HG02678 (cell line): ENCODE measurements around the gene GRIK2.
"Not testable (repeated sequence)": the region's sequence is repeated elsewhere in the genome, so short reads cannot be mapped to it uniquely, and the experiment has no call there.

Experiments
- ATAC-seq: cut with Tn5 transposase; IDR thresholded peaks from one replicate; pipeline ENCODE4 v1.9.1; 2021; ENCODE audit warnings: mild to moderate bottlenecking, moderate library complexity; ENCODE audit not compliant: unreplicated experiment

The GRIK2 gene

GRCh38 chr6:101393251-101393828 is at the start of gene GRIK2:
Gene GRIK2 (plus strand): TSS chr6:101393708.
- ATAC-seq: peak; percentile 63

DNA sequence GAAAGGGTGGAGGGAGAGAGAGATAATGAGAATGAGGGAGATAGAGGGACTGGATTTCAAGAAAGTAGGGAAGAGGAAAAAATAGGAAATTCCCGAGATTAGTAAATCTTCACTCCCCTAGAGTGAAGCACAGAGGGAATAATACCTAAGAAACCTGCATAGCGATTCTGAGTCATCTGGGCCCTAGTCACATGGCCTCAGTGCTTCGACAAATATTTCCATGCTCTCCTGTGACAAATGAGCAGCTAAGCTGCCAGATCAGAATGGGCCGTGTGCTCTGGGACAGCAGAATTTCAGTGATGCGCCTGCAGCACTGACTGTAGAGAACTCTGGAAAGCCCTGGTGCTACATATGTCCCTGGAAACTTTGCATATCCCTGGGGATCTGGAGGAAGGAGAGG is 48.6 kb upstream of the GRIK2 start:
- no peak for ATAC-seq

DNA sequence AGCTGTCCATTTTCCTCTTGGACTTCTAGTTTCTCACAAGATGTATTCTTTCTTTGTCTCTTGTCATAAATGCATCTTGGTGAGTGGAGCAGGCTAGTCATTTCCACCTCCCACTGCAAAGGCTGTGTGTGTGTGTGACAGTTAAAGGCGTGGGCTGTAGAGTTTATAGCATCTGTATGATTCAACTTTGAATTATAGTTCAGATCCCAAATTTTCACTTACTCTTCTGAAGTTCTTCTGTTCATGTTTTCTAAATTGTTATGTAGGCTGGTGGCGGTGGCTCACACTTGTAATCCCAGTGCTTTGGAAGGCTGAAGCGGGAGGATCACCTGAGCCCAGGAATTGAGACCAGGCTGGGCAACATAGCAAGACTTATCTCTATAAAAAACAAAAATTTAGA is 44.7 kb upstream of the GRIK2 start:
- no peak for ATAC-seq

- ATAC-seq: not testable (repeated sequence)
These were observed 42.9 kb upstream of the GRIK2 start for GRCh38 chr6:101350631-101351030.

GRCh38 chr6:101351173-101351572 is 42.3 kb upstream of the GRIK2 start:
- no peak for ATAC-seq

DNA sequence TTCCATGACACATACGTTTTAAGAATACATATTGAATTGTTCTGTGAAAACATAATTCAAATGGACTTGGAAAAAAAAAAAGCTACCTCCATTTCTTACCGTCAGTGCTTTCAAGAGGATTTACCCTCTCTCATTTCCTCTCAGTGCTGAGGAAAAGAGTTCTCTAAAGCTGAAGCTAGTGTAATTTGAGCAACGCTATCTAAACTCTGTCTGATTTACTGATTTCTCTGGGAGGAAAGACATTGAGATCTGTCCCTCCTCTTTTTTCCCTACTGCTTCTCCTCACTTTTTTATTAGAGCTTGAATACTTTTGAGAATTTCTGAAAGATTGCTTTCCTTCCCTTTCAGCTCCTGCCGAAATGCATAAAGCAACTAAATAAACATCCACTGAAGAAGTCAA is 41.2 kb upstream of the GRIK2 start:
- no peak for ATAC-seq

- ATAC-seq: no peak
These were observed 28.3 kb upstream of the GRIK2 start for GRCh38 chr6:101365181-101365580.

DNA sequence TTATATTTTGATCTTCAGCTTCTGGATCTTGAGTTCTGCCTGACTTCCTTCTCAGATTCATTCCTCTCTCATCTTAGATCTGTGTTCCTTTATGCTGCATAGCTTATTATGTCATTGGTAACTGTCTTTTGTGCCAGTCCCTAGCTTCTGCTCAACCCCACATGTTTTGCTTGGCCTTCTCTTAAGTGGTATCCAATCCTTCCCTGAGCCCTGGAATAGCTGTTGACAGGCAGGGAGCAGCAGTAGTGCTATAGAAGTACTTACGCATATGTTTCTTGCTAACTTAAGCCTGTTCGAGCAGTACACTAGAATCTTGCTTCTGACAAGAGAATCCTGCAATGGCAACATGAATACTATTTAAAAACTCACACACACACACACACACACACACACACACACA is 13.6 kb upstream of the GRIK2 start:
- ATAC-seq: no peak

- no peak for ATAC-seq
These were observed 12.4 kb upstream of the GRIK2 start for GRCh38 chr6:101380897-101381630.

GRCh38 chr6:101383747-101384146 is 9.8 kb upstream of the GRIK2 start:
- ATAC-seq: not testable (repeated sequence)

DNA sequence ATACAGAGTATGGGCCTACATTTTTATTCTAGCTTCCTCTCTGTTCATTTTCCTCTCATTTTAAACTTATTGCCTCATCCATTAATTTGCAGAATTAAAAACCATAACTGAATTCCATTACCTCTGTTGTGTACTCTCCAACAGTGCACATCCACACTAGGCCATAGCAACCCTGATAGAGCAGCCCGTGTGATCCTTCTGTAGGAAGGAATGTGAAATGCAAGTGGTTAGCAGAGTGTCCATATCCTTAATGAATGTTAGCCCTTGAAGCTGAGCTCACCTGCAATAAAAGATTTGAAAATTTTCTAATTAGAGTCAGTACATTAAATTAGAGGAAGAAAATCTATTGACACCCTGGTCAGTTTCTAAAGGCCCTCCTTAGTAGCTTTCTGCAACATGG is 6.5 kb upstream of the GRIK2 start:
- ATAC-seq: no peak

GRCh38 chr6:101391772-101392585 is 1.5 kb upstream of the GRIK2 start:
- no peak for ATAC-seq

DNA sequence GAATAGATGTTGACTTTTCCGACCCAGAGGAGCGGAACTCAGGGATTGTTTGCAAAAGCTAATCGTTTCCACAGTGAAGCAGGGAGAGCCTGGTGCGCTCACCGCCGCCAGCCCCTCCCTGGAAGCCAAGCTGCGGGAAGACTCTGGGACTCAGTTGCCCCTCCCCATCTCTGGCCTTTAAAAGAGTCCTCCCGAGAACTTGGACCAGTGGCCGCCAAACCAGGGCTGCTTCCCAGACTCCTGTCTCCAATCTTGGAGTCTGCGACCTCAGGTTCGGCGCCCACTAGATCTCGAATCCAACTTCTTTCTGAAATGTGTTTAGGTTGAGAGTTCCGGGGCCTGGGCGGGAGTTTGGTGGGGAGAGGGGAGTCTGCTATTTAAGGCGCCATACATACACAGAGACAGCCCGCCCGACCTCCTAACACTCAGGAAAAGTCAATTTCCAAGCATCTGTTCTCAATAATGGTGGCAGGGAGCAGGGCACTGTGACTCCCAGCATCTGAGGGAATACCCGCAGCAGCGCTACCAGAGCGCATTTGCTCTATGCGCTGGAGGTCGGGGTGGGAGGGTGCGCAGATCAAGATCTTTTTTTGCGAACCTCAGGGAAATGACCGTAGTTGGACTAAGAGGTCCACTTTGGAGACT is 800 bp upstream of the GRIK2 start:
- no peak for ATAC-seq

DNA sequence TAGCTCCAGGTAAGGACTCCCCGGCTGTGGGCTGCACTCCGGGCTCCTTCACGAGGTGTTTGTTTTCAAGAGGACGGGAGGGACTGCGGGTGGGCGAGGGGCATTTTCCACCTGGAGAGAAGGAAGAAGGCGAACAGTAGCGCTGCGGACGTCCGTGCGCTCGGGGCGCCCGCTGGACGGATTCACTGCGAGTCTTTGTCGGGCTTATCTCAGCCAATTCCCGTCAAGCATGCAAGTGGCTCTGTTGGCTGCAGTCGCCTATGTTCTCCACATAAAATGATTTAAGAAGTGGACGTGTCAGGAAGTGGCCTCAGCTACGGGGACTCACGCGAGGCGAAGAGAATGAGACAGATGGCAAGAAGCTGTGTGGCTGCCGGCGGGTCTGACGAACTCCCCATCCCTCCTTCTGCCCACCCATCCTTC is 332 bp downstream of the GRIK2 start:
- peak; percentile 23 for ATAC-seq

DNA sequence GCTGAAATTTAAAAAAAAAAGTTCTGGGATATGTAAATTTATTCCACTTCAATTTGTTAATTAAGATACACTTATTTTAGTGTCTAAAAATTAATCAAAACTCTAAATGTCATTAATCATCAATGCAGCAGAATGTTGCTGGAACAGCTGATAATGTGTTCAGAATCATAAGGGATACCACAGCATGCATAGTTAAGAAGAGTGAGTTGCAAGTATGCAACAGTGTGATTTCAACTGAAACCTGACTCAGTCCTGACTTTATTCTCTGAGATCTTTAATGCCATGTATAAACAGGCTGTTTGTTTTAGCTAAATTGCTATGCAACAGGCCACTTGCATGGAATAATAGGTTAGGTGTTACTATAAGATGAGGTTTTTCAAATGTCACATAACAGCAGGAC is 1.4 kb downstream of the GRIK2 start:
- ATAC-seq: no peak

DNA sequence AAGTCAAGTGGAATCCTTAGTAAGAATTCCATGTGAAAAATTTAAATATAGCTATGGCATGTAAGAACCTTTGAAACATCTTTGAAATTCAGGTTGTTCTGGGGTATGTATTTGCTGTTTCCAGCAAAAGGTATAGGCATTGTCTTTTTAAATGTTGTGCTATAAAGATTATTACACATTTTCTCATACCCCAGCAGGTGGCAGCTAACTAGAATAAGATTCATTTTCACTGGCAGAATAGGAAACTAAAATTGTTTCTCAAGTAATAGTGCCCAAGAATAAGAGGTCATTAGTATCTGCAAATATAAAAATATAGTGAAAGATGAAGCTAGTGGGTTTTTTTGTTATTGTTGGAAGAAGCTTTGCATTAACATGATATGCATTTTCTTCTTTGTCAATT is 1.8 kb downstream of the GRIK2 start:
- ATAC-seq: no peak

DNA sequence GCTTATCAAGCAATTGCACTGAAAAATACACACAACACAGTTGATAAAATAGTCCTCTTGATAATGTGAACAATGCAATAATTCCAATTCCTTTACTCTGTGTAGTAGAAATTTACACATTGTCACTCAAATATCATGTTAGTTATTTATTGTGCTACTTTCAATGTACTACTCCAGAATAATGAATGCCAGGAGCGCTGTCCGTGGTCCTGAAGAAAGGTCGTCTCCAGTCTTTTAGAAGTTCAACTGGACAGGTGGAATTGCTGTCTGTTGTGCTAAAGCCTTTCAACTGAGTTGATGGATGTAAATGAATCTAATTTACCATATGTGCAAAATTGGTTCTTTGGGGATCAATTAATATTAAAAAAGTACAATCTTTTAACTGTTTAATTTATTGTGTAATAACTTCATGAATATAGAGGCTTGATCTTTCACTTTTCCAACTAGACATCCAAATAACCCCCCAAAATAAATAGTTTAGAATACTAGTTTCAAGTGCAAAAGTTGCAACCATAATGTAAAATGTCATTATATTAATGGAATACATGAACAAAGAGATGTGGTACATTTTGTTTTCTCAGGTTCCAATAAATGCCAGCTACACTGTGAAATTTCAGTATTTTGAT is 3.2 kb downstream of the GRIK2 start:
- no peak for ATAC-seq

DNA sequence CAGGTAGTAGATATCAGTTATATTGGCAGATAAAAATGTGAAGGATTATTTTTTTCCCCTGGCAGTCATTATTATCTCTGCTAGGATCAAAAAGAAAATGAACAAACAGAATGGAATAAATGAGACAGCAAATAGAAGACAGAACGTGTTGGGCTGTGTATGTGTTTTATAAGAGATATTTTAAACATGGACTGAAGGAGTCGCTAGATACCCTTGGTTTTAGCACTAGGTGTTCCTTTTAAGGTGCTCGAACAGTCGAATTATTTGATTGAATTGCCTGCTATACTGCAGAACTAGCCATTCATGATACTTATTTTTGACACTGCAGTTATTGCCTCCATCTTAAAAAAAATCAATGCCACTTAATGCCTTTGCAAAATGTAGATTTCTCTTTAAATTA is 3.7 kb downstream of the GRIK2 start:
- ATAC-seq: no peak

GRCh38 chr6:101398716-101399615 is 5.5 kb downstream of the GRIK2 start:
- ATAC-seq: no peak

GRCh38 chr6:101399616-101400162 is 6.2 kb downstream of the GRIK2 start:
- no peak for ATAC-seq
